ENCODE results near the gene ADD1. TPM values are rescaled to one million over a fixed set of nuclear protein-coding genes. Genes with fewer than 3 reads are reported as not detected.

The ADD1 gene
- total RNA-seq, 1 donor from 2014 or later, result 240 TPM

- no peak overlapping the region for H3K4me3 Mint-ChIP-seq (ENCODE audit: unreplicated experiment)
- no peaks in the 10 kb centered on the region for H3K9me3 Mint-ChIP-seq (ENCODE audit: low read depth)
- H3K36me3 Mint-ChIP-seq (ENCODE audit: low read depth), result peaks cover 2% of the 10 kb centered on the region
- TF ChIP-seq CTCF (IDR thresholded peaks at IDR 0.05), result no peak
- DNase-seq (ENCODE audit: low spot score), result no peak
- peaks cover 77% of the 10 kb centered on the region for H3K4me1 Mint-ChIP-seq (ENCODE audit: low read depth)
- no peaks in the 10 kb centered on the region for H3K27me3 Mint-ChIP-seq (ENCODE audit: low read depth)
- H3K27ac Mint-ChIP-seq (ENCODE audit: unreplicated experiment), result no peak overlapping the region
Measured at GRCh38 chr4:2855584-2855983, 11.9 kb downstream of the ADD1 start.

- no peak overlapping the region for H3K4me3 Mint-ChIP-seq (ENCODE audit: unreplicated experiment)
- H3K27me3 Mint-ChIP-seq (ENCODE audit: low read depth), result no peaks in the 10 kb centered on the region
- no peak for TF ChIP-seq CTCF (IDR thresholded peaks at IDR 0.05)
- peak overlapping the region; percentile 38 for H3K27ac Mint-ChIP-seq (ENCODE audit: unreplicated experiment)
- no peaks in the 10 kb centered on the region for H3K9me3 Mint-ChIP-seq (ENCODE audit: low read depth)
- DNase-seq (ENCODE audit: low spot score), result no peak
- peaks cover 2% of the 10 kb centered on the region for H3K36me3 Mint-ChIP-seq (ENCODE audit: low read depth)
- peaks cover 80% of the 10 kb centered on the region for H3K4me1 Mint-ChIP-seq (ENCODE audit: low read depth)
Measured at GRCh38 chr4:2856266-2856665, 12.6 kb downstream of the ADD1 start.

GRCh38 chr4:2857349-2857927 is 13.8 kb downstream of the ADD1 start:
- H3K4me1 Mint-ChIP-seq (ENCODE audit: low read depth), result peaks cover 80% of the 10 kb centered on the region
- no peak overlapping the region for H3K4me3 Mint-ChIP-seq (ENCODE audit: unreplicated experiment)
- TF ChIP-seq CTCF (IDR thresholded peaks at IDR 0.05), result no peak
- peaks cover 2% of the 10 kb centered on the region for H3K36me3 Mint-ChIP-seq (ENCODE audit: low read depth)
- no peak for DNase-seq (ENCODE audit: low spot score)
- H3K27ac Mint-ChIP-seq (ENCODE audit: unreplicated experiment), result no peak overlapping the region
- H3K27me3 Mint-ChIP-seq (ENCODE audit: low read depth), result no peaks in the 10 kb centered on the region
- no peaks in the 10 kb centered on the region for H3K9me3 Mint-ChIP-seq (ENCODE audit: low read depth)

GRCh38 chr4:2858451-2859217 is 15.0 kb downstream of the ADD1 start:
- no peak overlapping the region for H3K27ac Mint-ChIP-seq (ENCODE audit: unreplicated experiment)
- H3K27me3 Mint-ChIP-seq (ENCODE audit: low read depth), result no peaks in the 10 kb centered on the region
- peaks cover 2% of the 10 kb centered on the region for H3K36me3 Mint-ChIP-seq (ENCODE audit: low read depth)
- DNase-seq (ENCODE audit: low spot score), result no peak
- no peak for TF ChIP-seq CTCF (IDR thresholded peaks at IDR 0.05)
- peaks cover 76% of the 10 kb centered on the region for H3K4me1 Mint-ChIP-seq (ENCODE audit: low read depth)
- H3K4me3 Mint-ChIP-seq (ENCODE audit: unreplicated experiment), result no peak overlapping the region
- no peaks in the 10 kb centered on the region for H3K9me3 Mint-ChIP-seq (ENCODE audit: low read depth)

GRCh38 chr4:2859514-2859913 is 15.9 kb downstream of the ADD1 start:
- Mint-ChIP-seq H3K9me3 (ENCODE audit: low read depth) (no peaks in the 10 kb centered on the region), H3K4me3 (ENCODE audit: unreplicated experiment) (no peak overlapping the region), H3K36me3 (ENCODE audit: low read depth) (peaks cover 2% of the 10 kb centered on the region), H3K27me3 (ENCODE audit: low read depth) (no peaks in the 10 kb centered on the region), H3K27ac (ENCODE audit: unreplicated experiment) (peak overlapping the region; percentile 49), H3K4me1 (ENCODE audit: low read depth) (peaks cover 70% of the 10 kb centered on the region)
- DNase-seq (ENCODE audit: low spot score), result no peak
- TF ChIP-seq CTCF (IDR thresholded peaks at IDR 0.05), result no peak
